MM.1S (cell line): ENCODE measurements around the gene ZNF576.

ENCODE experiments used
- DNase-seq: peaks from one replicate; pipeline ENCODE4 v3.0.0-alpha.2; 2015
- H2AFZ ChIP-seq: fragments of 300-600 bp; sonication (generic); 2 replicates; pipeline ENCODE4 v1.6.0; 2016; ENCODE audit warnings: antibody characterized with exemption, low read length
- H3F3A ChIP-seq: fragments of 300-600 bp; sonication (generic); 2 replicates; pipeline ENCODE4 v1.6.1; 2016; ENCODE audit warnings: mild to moderate bottlenecking, antibody characterized with exemption, low read length, moderate library complexity, mixed read lengths; ENCODE audit not compliant: insufficient read depth
- H3K27ac ChIP-seq: fragments of 300-600 bp; sonication (generic); 2 replicates; pipeline ENCODE4 v1.5.1; 2016; ENCODE audit warnings: mild to moderate bottlenecking, low read length
- H3K27me3 ChIP-seq: fragments of 300-600 bp; sonication (generic); replicated peaks from 2 replicates; pipeline ENCODE4 v1.6.0; 2016; ENCODE audit warnings: low read length; ENCODE audit not compliant: insufficient read depth
- H3K36me3 ChIP-seq: fragments of 300-600 bp; sonication (generic); replicated peaks from 2 replicates; pipeline ENCODE4 v1.6.1; 2016; ENCODE audit warnings: mild to moderate bottlenecking, low read length, mixed read lengths; ENCODE audit not compliant: insufficient read depth
- H3K4me1 ChIP-seq: fragments of 300-600 bp; sonication (generic); 2 replicates; pipeline ENCODE4 v1.6.1; 2016; ENCODE audit warnings: low read length, mixed read lengths
- H3K4me2 ChIP-seq: fragments of 300-600 bp; sonication (generic); 2 replicates; pipeline ENCODE4 v1.6.0; 2016; ENCODE audit warnings: low read depth, low read length
- H3K4me3 ChIP-seq: fragments of 300-600 bp; sonication (generic); 2 replicates; pipeline ENCODE4 v1.5.1; 2016; ENCODE audit warnings: low read length, mixed read lengths
- H3K79me2 ChIP-seq: fragments of 300-600 bp; sonication (generic); 2 replicates; pipeline ENCODE4 v1.6.1; 2016; ENCODE audit warnings: mixed run types, low read length, mixed read lengths
- H3K9ac ChIP-seq: fragments of 300-600 bp; sonication (generic); 2 replicates; pipeline ENCODE4 v1.6.1; 2016; ENCODE audit warnings: low read length, mixed read lengths
- H3K9me2 ChIP-seq: fragments of 300-600 bp; sonication (generic); replicated peaks from 2 replicates; pipeline ENCODE4 v1.6.1; 2016; ENCODE audit warnings: mild to moderate bottlenecking, low read length, mixed read lengths; ENCODE audit not compliant: insufficient read depth
- H3K9me3 ChIP-seq: fragments of 300-600 bp; sonication (generic); replicated peaks from 2 replicates; pipeline ENCODE4 v1.6.1; 2016; ENCODE audit warnings: mild to moderate bottlenecking, low read length, mixed read lengths; ENCODE audit not compliant: insufficient read depth
- H4K20me1 ChIP-seq: fragments of 300-600 bp; sonication (generic); 2 replicates; pipeline ENCODE4 v1.6.1; 2016; ENCODE audit warnings: mild to moderate bottlenecking, low read length, moderate library complexity, mixed read lengths; ENCODE audit not compliant: insufficient read depth
- CTCF ChIP-seq: fragments of 300-600 bp; sonication (generic); IDR thresholded peaks from 2 replicates; pipeline ENCODE4 v1.5.1; 2016; ENCODE audit warnings: antibody characterized with exemption, low read length, mixed read lengths
- EZH2 ChIP-seq: fragments of 300-600 bp; sonication (generic); optimal IDR thresholded peaks from 2 replicates; pipeline ENCODE3; 2017; ENCODE audit warnings: low read depth, mild to moderate bottlenecking, antibody characterized with exemption, low read length, mixed read lengths
- EZH2phosphoT487 ChIP-seq: fragments of 300-600 bp; sonication (generic); IDR thresholded peaks from 2 replicates; pipeline ENCODE4 v1.6.1; 2018; ENCODE audit warnings: antibody characterized with exemption, low read length

ZNF576 gene

GRCh38 chr19:43563816-43564457 is 32.5 kb upstream of the ZNF576 start:
- no peaks in the 10 kb centered on the region for H3K9me3 ChIP-seq
- no peaks in the 10 kb centered on the region for H3K4me1 ChIP-seq
- no peaks in the 10 kb centered on the region for H3K9me2 ChIP-seq
- H3K4me2 ChIP-seq, result no peak overlapping the region
- H3K27me3 ChIP-seq, result no peaks in the 10 kb centered on the region
- no peak overlapping the region for H2AFZ ChIP-seq
- no peak overlapping the region for H3K27ac ChIP-seq
- no peak for DNase-seq
- no peaks in the 10 kb centered on the region; the same call in 1 of the 2 replicates for H3K79me2 ChIP-seq
- no peak overlapping the region for H3K9ac ChIP-seq
- H4K20me1 ChIP-seq, result no peaks in the 10 kb centered on the region
- H3K36me3 ChIP-seq, result no peaks in the 10 kb centered on the region
- no peaks in the 10 kb centered on the region for H3F3A ChIP-seq
- H3K4me3 ChIP-seq, result no peak overlapping the region
- TF ChIP-seq EZH2 (no peak), CTCF (no peak), EZH2phosphoT487 (no peak)

DNA sequence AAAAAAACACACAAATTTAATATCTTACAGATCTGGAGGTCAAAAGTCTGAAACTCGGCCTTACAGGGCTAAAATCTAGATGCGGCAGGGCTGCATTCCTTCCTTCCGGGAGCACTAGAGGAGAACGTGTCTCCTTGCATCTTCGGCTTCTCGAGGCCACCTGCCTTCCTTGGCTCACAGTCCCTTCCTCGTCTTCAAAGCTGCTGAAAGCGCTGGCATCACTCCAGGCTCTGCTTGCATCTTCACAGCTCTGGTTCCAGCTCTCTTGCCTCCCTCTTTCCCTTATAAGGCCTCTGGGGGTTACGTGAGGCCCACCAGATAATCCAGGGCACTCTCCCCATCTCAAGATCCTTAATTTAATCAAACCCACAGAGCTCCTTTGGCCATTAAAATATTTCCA is 31.6 kb upstream of the ZNF576 start:
- TF ChIP-seq CTCF, result no peak
- no peak for TF ChIP-seq EZH2
- no peak for TF ChIP-seq EZH2phosphoT487
- no peaks in the 10 kb centered on the region for H3K36me3 ChIP-seq
- no peaks in the 10 kb centered on the region for H3K4me1 ChIP-seq
- no peak overlapping the region for H3K4me2 ChIP-seq
- no peak overlapping the region for H3K27ac ChIP-seq
- H4K20me1 ChIP-seq, result no peaks in the 10 kb centered on the region
- H3K9me3 ChIP-seq, result no peaks in the 10 kb centered on the region
- H2AFZ ChIP-seq, result no peak overlapping the region
- H3F3A ChIP-seq, result no peaks in the 10 kb centered on the region
- no peak for DNase-seq
- no peak overlapping the region for H3K9ac ChIP-seq
- H3K27me3 ChIP-seq, result no peaks in the 10 kb centered on the region
- no peaks in the 10 kb centered on the region for H3K9me2 ChIP-seq
- no peaks in the 10 kb centered on the region; the same call in 1 of the 2 replicates for H3K79me2 ChIP-seq
- no peak overlapping the region for H3K4me3 ChIP-seq

DNA sequence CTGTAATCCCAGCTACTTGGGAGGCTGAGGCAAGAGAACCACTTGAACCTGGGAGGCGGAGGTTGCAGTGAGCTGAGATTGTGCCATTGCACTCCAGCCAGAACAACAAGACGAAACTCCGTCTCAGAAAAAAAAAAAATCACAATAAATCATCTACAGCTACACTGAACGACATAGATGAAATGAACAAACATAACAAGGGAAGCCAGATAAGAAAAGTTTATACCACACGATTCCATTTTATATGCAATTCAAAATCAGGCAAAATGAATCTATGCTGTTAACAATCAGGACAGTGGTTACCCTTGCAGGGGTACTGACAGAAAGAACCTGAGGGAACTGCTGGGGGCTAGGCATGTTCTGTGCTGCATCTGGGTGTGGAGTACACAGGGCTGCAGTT is 26.7 kb upstream of the ZNF576 start:
- Histone ChIP-seq H2AFZ (no peak overlapping the region), H3K4me3 (no peak overlapping the region), H3K9ac (no peak overlapping the region), H3F3A (no peaks in the 10 kb centered on the region), H3K9me2 (no peaks in the 10 kb centered on the region), H3K4me1 (no peaks in the 10 kb centered on the region), H3K27ac (no peak overlapping the region), H4K20me1 (no peaks in the 10 kb centered on the region), H3K36me3 (no peaks in the 10 kb centered on the region), H3K9me3 (no peaks in the 10 kb centered on the region), H3K4me2 (no peak overlapping the region), H3K27me3 (no peaks in the 10 kb centered on the region), H3K79me2 (peaks cover 12% of the 10 kb centered on the region)
- DNase-seq, result no peak
- no peak for TF ChIP-seq CTCF
- no peak for TF ChIP-seq EZH2phosphoT487
- no peak for TF ChIP-seq EZH2
